HepG2 (cell line): Measurements from ENCODE around the gene GATAD2B. TPM values are rescaled to one million over a fixed set of nuclear protein-coding genes. Genes with fewer than 3 reads are reported as not detected.

Experiments
- ATAC-seq: fragments of 200-7000 bp; cut with Tn5 transposase; 3 replicates; pipeline ENCODE4 v1.9.1; 2020; ENCODE audit warnings: mild to moderate bottlenecking, moderate library complexity
- BruUV-seq: library from RNA; stranded (reverse); fragments of 400-500 nt; replicated peaks from 2 replicates; lab custom pipeline; 2021; lab: Mats Ljungman, UMichigan
- CTCF ChIA-PET: fragments of 300-600 bp; formaldehyde crosslinking; extraction: SDS; loops from one replicate; lab custom pipeline; 2021; ENCODE audit warnings: low total read pairs, inconsistent platforms, low intra/inter-chr PET ratio; lab: Yijun Ruan, JAX
- POLR2A ChIA-PET: fragments of 350-600 bp; sonication (Branson Sonifier 250); formaldehyde crosslinking; loops from one replicate; lab custom pipeline; 2020; ENCODE audit warnings: antibody characterized with exemption, inconsistent platforms; lab: Yijun Ruan, JAX
- DNase-seq: peaks from one replicate; pipeline ENCODE4 v3.0.0-alpha.2; 2015; ENCODE audit warnings: low spot score
- FAIRE-seq: peaks from 3 replicates; lab custom pipeline; 2011; peaks lifted over from hg19 to GRCh38; lab: Jason Lieb, UNC
- H2AFZ ChIP-seq: one replicate; pipeline ENCODE4 v1.6.1; 2011; ENCODE audit warnings: low read length, inconsistent platforms
- H3K27ac ChIP-seq: fragments of 300-600 bp; 3 replicates; pipeline ENCODE4 v1.8.0; 2011; ENCODE audit warnings: mixed run types, mild to moderate bottlenecking, mixed read lengths, low read length, inconsistent platforms; ENCODE audit not compliant: insufficient read depth; ENCODE audit errors: extremely low read length
- H3K27me3 ChIP-seq, 2 experiments: fragments of 200-600 bp in 1 of 2; 2 replicates in 1 of 2; 3 replicates in 1 of 2; pipeline versions ENCODE4 v1.6.0 to v1.8.0; 2011; ENCODE audit warnings: low read length in 2 of 2, mild to moderate bottlenecking in 2 of 2, moderate library complexity in 2 of 2, inconsistent platforms in 1 of 2; ENCODE audit not compliant: insufficient read depth in 2 of 2, control insufficient read depth in 1 of 2
- H3K36me3 ChIP-seq, 2 experiments: fragments of 200-600 bp in 1 of 2; replicated peaks in 1 of 2; 2 replicates in 1 of 2; 3 replicates in 1 of 2; pipeline versions ENCODE4 v1.5.1 to v1.8.0; 2011; ENCODE audit warnings: low read length in 2 of 2, inconsistent platforms in 1 of 2; ENCODE audit not compliant: insufficient read depth in 2 of 2, control insufficient read depth in 1 of 2
- H3K4me1 ChIP-seq: 2 replicates; pipeline ENCODE4 v1.5.1; 2012; ENCODE audit warnings: low read length, inconsistent platforms; ENCODE audit not compliant: insufficient read depth
- H3K4me2 ChIP-seq: 2 replicates; pipeline ENCODE4 v1.6.0; 2011; ENCODE audit warnings: low read depth, low read length, inconsistent platforms
- H3K4me3 ChIP-seq, 3 experiments: fragments of 200-600 bp in 1 of 3; sonication (generic), shearing (Covaris generic) in 1 of 3; replicated peaks in 1 of 3; 2 replicates each; pipeline ENCODE4 v1.5.1; 2011 to 2016; ENCODE audit warnings: low read length in 3 of 3, inconsistent platforms in 2 of 3, low read depth in 2 of 3, mild to moderate bottlenecking in 2 of 3, control low read depth in 1 of 3, mixed read lengths in 1 of 3; ENCODE audit not compliant: insufficient read depth in 1 of 3
- H3K79me2 ChIP-seq: one replicate; pipeline ENCODE4 v1.6.1; 2011; ENCODE audit warnings: low read length, inconsistent platforms; ENCODE audit not compliant: insufficient read depth
- H3K9ac ChIP-seq: 2 replicates; pipeline ENCODE4 v1.6.0; 2011; ENCODE audit warnings: mild to moderate bottlenecking, low read depth, low read length, inconsistent platforms; ENCODE audit not compliant: insufficient read depth
- H3K9me3 ChIP-seq: 2 replicates; pipeline ENCODE4 v1.5.1; 2012; ENCODE audit warnings: mild to moderate bottlenecking, low read length
- H4K20me1 ChIP-seq: 2 replicates; pipeline ENCODE4 v1.6.0; 2011; ENCODE audit warnings: inconsistent platforms, mild to moderate bottlenecking, low read length, moderate library complexity; ENCODE audit not compliant: insufficient read depth
- GLI4 ChIP-seq: sonication (generic); formaldehyde crosslinking; IDR thresholded peaks from 2 replicates; pipeline ENCODE4 v1.5.1; 2020; ENCODE audit warnings: missing genetic modification reagents, mild to moderate bottlenecking, moderate library complexity, borderline replicate concordance
- SP1 ChIP-seq, 2 experiments: fragments of 450-650 bp in 1 of 2; sonication (generic) in 1 of 2; formaldehyde crosslinking in 1 of 2; IDR thresholded peaks; 2 replicates each; pipeline versions ENCODE4 v1.4.0 to v1.6.1; 2016 to 2020; ENCODE audit warnings: missing genetic modification reagents in 1 of 2
- STAG1 ChIP-seq: sonication (generic); formaldehyde crosslinking; IDR thresholded peaks from 2 replicates; pipeline ENCODE4 v1.4.0; 2020; ENCODE audit warnings: missing genetic modification reagents
- TCF7L2 ChIP-seq: IDR thresholded peaks from 2 replicates; pipeline ENCODE4 v1.6.1; 2011; ENCODE audit warnings: mild to moderate bottlenecking, low read depth, low read length, moderate library complexity
- ZFP37 ChIP-seq: sonication (generic); formaldehyde crosslinking; IDR thresholded peaks from 2 replicates; pipeline ENCODE4 v1.4.0; 2020; ENCODE audit warnings: missing genetic modification reagents, borderline replicate concordance
- ZNF589 ChIP-seq: sonication (generic); formaldehyde crosslinking; conservative IDR thresholded peaks from 2 replicates; pipeline ENCODE4 v1.8.0; 2022; ENCODE audit warnings: mild to moderate bottlenecking, moderate library complexity, missing genetic modification reagents
- WGBS: methylation state at CpG from one replicate; pipeline ENCODE4 v1.1.6; 2017; ENCODE audit warnings: low lambda C conversion rate; 5-methylcytosine and 5-hydroxymethylcytosine counted together
- in situ Hi-C: cut with HindIII; loops from 2 replicates; pipeline ENCODE4 v1.10.0; 2017; ENCODE audit warnings: low pct_unique_long_range_greater_than_20kb; ENCODE audit not compliant: extremely low pct_ligation_motif_present
- intact Hi-C: fragments of 100-400 bp; cut with micrococcal nuclease; formaldehyde crosslinking; loops from one replicate; pipeline ENCODE4 v1.10.0; 2022; ENCODE audit not compliant: unreplicated experiment
- polyA plus RNA-seq, 8 experiments: library from polyadenylated mRNA; depleted of rRNA in 3 of 8; stranded (reverse) in 7 of 8; unstranded in 1 of 8; fragments of >200 nt; fragmentation: Illumina TruSeq in 4 of 8; extraction: Trizol in 4 of 8; gene quantifications; 2 replicates each; pipeline versions ENCODE4 v1.2.1 to v1.2.3, GENCODE V29; 2011 to 2016; ENCODE audit warnings: low read depth in 4 of 8, missing spikeins in 1 of 8, mixed read lengths in 1 of 8; ENCODE audit not compliant: insufficient read depth in 1 of 8
- total RNA-seq, 5 experiments: library from RNA; depleted of rRNA; stranded (reverse); fragments of >200 nt; fragmentation: Illumina TruSeq; extraction: Trizol; gene quantifications; 2 replicates each; pipeline ENCODE4 v1.2.3, GENCODE V29; 2016; ENCODE audit warnings: low read depth in 1 of 5
- TF ChIP-seq, protein P1 (sequence below): sonication (generic); formaldehyde crosslinking; IDR thresholded peaks from 2 replicates; pipeline ENCODE4 v1.8.1; 2023; ENCODE audit warnings: missing genetic modification reagents, inconsistent platforms, borderline replicate concordance

GATAD2B gene
- total and polyA plus RNA-seq, 2 of the 13 experiments (the other 11 are each of a cell fraction or from before 2014, with no cell fraction given), result 3.2 to 5.2 TPM

DNA sequence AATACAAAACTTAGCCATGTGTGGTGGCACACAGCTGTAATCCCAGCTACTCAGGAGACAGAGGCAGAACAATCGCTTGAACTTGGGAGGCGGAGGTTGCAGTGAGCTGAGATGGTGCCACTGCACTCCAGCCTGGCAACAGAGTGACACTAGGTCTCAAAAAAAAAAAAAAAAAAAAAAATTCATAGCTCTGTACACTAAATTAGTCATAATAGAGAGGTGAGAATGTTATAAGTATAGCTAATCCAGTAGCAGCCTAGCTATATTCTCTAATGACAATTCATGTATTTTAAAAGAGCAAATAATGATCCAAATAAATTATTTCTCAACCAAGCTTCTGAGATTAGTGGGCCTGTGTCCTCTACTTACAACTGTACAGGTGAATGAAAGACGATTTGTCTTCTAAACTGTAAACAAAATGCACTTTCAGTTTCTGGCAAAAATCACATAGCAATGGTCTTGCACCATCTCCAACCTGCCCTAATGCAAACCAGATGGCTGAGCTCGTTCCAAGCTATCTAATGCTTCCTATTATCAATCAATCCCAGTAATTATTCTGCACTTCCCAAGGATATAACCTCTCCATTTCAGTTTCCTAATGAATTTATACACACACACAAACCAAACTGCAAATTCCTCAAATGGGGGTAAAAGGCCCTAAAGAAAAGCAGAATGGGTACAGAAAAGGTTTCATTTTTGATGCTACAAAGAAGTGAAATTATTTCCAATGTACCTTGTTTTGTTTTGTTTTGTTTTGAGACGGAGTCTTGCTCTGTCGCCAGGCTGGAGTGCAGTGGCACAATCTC is 56.5 kb downstream of the GATAD2B start:
- H3K36me3 ChIP-seq, result peaks cover 3 to 4% of the 10 kb centered on the region in 2 experiments; a peak in 3 of 5 replicates
- CTCF ChIA-PET, result no interaction called here
- in situ Hi-C loops, result no loop called here
- H3K27me3 ChIP-seq, result no peaks in the 10 kb centered on the region
- no peak for FAIRE-seq
- 0 out of 2 replicates have a peak, but pooled peaks cover 2% of the 10 kb centered on the region for H4K20me1 ChIP-seq
- H2AFZ ChIP-seq, result no peak overlapping the region
- H3K27ac ChIP-seq, result no peak overlapping the region
- TF ChIP-seq, protein P1, sequence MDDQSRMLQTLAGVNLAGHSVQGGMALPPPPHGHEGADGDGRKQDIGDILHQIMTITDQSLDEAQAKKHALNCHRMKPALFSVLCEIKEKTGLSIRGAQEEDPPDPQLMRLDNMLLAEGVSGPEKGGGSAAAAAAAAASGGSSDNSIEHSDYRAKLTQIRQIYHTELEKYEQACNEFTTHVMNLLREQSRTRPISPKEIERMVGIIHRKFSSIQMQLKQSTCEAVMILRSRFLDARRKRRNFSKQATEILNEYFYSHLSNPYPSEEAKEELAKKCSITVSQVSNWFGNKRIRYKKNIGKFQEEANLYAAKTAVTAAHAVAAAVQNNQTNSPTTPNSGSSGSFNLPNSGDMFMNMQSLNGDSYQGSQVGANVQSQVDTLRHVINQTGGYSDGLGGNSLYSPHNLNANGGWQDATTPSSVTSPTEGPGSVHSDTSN (CRISPR knock-in tag), result no peak
- TF ChIP-seq TCF7L2 (no peak), ZFP37 (no peak), SP1 (IDR thresholded peaks at IDR 0.05) (no peak), SP1 (CRISPR knock-in tag; IDR thresholded peaks at IDR 0.05) (no peak), GLI4 (CRISPR knock-in tag) (no peak), ZNF589 (no peak), STAG1 (CRISPR knock-in tag) (no peak)
- TF ChIP-seq, all 625 proteins: peak for 0
- intact Hi-C loops, result no loop called here
- POLR2A ChIA-PET, result interaction anchor here (0.9 kb wide), 1 partner anchor 124 kb away, joined by 4 read pairs; the partner anchor contains the start of gene RPS27
- no peak overlapping the region for H3K9ac ChIP-seq
- 84% methylated on average over 6 of the region's 6 CpGs for WGBS
- no peak for DNase-seq
- peaks cover 10% of the 10 kb centered on the region for H3K4me1 ChIP-seq
- no peak overlapping the region for H3K4me2 ChIP-seq
- no peak overlapping the region for H3K4me3 ChIP-seq
- no peaks in the 10 kb centered on the region for H3K9me3 ChIP-seq
- peaks cover 8% of the 10 kb centered on the region for H3K79me2 ChIP-seq
- BruUV-seq, result no TSS peak
- no peak for ATAC-seq
